HG03354 (cell line): Measurements from ENCODE around the gene C1orf116.

Experiments
- ATAC-seq: cut with Tn5 transposase; IDR thresholded peaks from one replicate; pipeline ENCODE4 v1.9.1; 2021; ENCODE audit warnings: mild to moderate bottlenecking; ENCODE audit not compliant: unreplicated experiment, poor library complexity, severe bottlenecking

C1orf116 gene

DNA sequence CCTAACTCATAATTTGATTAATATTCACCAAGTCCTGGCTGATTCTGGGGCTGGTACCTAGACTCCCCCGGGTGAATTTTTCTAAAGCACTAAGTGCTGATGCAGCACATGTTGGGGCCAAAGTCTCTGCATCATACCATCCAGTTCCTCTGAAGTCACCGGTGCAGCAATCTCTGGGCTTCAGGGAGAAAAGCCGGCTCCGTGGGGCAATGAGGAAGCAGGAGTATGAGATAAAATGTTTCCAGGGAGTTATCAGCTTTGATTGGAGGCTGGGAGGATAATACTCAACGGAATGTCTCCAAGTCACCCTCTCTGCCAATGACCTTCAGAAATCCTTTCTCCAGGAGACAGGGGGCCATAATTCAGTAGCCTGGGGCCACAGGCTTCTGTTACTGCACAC, 63.5 kb downstream of the C1orf116 start:
- no peak for ATAC-seq
